ENCODE results near the gene HNRNPAB. TPM values are rescaled to one million over a fixed set of nuclear protein-coding genes. Genes with fewer than 3 reads are reported as not detected.

Gene HNRNPAB
- total RNA-seq, 1 donor from 2014 or later = 199 TPM

GRCh38 chr5:178248750-178249149 is 44.4 kb downstream of the HNRNPAB start:
- Mint-ChIP-seq H3K4me3 (ENCODE audit: unreplicated experiment) (no peak overlapping the region), H3K27me3 (ENCODE audit: low read depth, unreplicated experiment) (peaks cover 14% of the 10 kb centered on the region), H3K27ac (ENCODE audit: unreplicated experiment) (no peak overlapping the region), H3K36me3 (ENCODE audit: low read depth, unreplicated experiment) (no peaks in the 10 kb centered on the region), H3K4me1 (ENCODE audit: low read depth, unreplicated experiment) (peaks cover 2% of the 10 kb centered on the region), H3K9me3 (ENCODE audit: unreplicated experiment) (no peaks in the 10 kb centered on the region)
- Histone ChIP-seq H3K4me2 (ENCODE audit: low read length) (no peak overlapping the region), H3K27me3 (ENCODE audit: insufficient read depth, low read length) (no peaks in the 10 kb centered on the region), H3K27ac (ENCODE audit: low read depth, low read length) (no peak overlapping the region), H3K4me3 (ENCODE audit: insufficient read depth, low read depth, low read length) (no peak overlapping the region), H3K36me3 (ENCODE audit: insufficient read depth, low read length) (no peaks in the 10 kb centered on the region), H3K79me2 (ENCODE audit: insufficient read depth, low read length) (no peaks in the 10 kb centered on the region), H2AFZ (ENCODE audit: low read depth, low read length) (no peak overlapping the region), H3K4me1 (ENCODE audit: insufficient read depth, low read length) (no peaks in the 10 kb centered on the region), H3K9ac (ENCODE audit: low read length) (no peak overlapping the region), H3K9me3 (ENCODE audit: insufficient read depth, low read depth, low read length) (no peaks in the 10 kb centered on the region), H4K20me1 (ENCODE audit: insufficient read depth, low read length) (no peaks in the 10 kb centered on the region)
- no peak for TF ChIP-seq EZH2 (IDR thresholded peaks at IDR 0.05; ENCODE audit: insufficient read depth, low read length)
- TF ChIP-seq CTCF (IDR thresholded peaks at IDR 0.05; ENCODE audit: insufficient read depth, low read depth, low read length) = no peak
- FAIRE-seq (no peak), DNase-seq (ENCODE audit: low read depth) (no peak)

DNA sequence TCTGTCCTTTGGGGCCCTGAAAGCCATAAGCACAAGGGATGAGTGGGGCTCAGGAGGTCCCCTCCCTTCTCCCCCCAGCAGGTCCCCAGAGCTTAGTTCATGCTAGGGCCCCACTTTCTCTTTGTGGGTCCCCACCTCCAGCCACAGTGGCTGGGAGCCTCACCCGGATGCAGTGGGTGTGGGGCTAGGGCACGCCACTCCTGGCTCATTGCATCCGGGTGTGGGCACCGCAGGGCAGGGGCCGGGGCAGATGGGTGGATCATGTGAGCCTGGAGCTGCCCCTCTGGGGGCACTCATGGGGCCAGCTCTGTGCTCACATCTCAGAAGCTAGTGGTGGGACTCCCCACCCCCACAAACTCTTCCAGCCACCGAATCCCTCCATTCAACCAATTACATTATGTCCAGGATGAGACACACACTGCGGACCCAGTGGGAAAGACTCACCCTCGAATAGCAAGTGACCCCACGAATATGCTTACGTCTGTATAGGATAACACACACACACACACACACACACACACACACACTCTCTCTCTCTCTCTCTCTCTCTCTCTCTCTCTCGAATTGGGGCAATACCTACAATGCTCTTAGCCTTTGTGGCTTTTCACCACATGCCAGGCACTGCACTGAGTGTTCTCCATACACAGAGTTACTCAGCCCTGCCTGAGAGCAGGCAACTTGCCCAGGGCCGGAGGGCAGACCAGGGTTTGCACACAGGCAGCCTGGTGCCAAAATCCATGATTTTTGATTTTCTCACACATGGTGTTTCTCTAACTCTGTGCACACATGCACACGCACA is 45.1 kb downstream of the HNRNPAB start:
- Mint-ChIP-seq H3K27ac (ENCODE audit: unreplicated experiment) (no peak overlapping the region), H3K9me3 (ENCODE audit: unreplicated experiment) (no peaks in the 10 kb centered on the region), H3K4me3 (ENCODE audit: unreplicated experiment) (no peak overlapping the region), H3K4me1 (ENCODE audit: low read depth, unreplicated experiment) (peaks cover 2% of the 10 kb centered on the region), H3K27me3 (ENCODE audit: low read depth, unreplicated experiment) (peaks cover 15% of the 10 kb centered on the region), H3K36me3 (ENCODE audit: low read depth, unreplicated experiment) (no peaks in the 10 kb centered on the region)
- Histone ChIP-seq H3K36me3 (ENCODE audit: insufficient read depth, low read length) (no peaks in the 10 kb centered on the region), H3K27me3 (ENCODE audit: insufficient read depth, low read length) (no peaks in the 10 kb centered on the region), H2AFZ (ENCODE audit: low read depth, low read length) (no peak overlapping the region), H3K9me3 (ENCODE audit: insufficient read depth, low read depth, low read length) (no peaks in the 10 kb centered on the region), H3K4me2 (ENCODE audit: low read length) (no peak overlapping the region), H4K20me1 (ENCODE audit: insufficient read depth, low read length) (no peaks in the 10 kb centered on the region), H3K4me3 (ENCODE audit: insufficient read depth, low read depth, low read length) (no peak overlapping the region), H3K9ac (ENCODE audit: low read length) (no peak overlapping the region), H3K79me2 (ENCODE audit: insufficient read depth, low read length) (no peaks in the 10 kb centered on the region), H3K27ac (ENCODE audit: low read depth, low read length) (no peak overlapping the region), H3K4me1 (ENCODE audit: insufficient read depth, low read length) (no peaks in the 10 kb centered on the region)
- no peak for TF ChIP-seq CTCF (IDR thresholded peaks at IDR 0.05; ENCODE audit: insufficient read depth, low read depth, low read length)
- no peak for TF ChIP-seq EZH2 (IDR thresholded peaks at IDR 0.05; ENCODE audit: insufficient read depth, low read length)
- FAIRE-seq (no peak), DNase-seq (ENCODE audit: low read depth) (peak; percentile 29)

GRCh38 chr5:178250263-178250662 is 45.9 kb downstream of the HNRNPAB start:
- H2AFZ ChIP-seq (ENCODE audit: low read depth, low read length) = no peak overlapping the region
- H3K4me1 Mint-ChIP-seq (ENCODE audit: low read depth, unreplicated experiment) = peaks cover 2% of the 10 kb centered on the region
- no peak overlapping the region for H3K27ac Mint-ChIP-seq (ENCODE audit: unreplicated experiment)
- H3K27me3 ChIP-seq (ENCODE audit: insufficient read depth, low read length) = no peaks in the 10 kb centered on the region
- no peaks in the 10 kb centered on the region for H3K36me3 ChIP-seq (ENCODE audit: insufficient read depth, low read length)
- H3K9ac ChIP-seq (ENCODE audit: low read length) = no peak overlapping the region
- H3K27ac ChIP-seq (ENCODE audit: low read depth, low read length) = no peak overlapping the region
- H4K20me1 ChIP-seq (ENCODE audit: insufficient read depth, low read length) = no peaks in the 10 kb centered on the region
- H3K36me3 Mint-ChIP-seq (ENCODE audit: low read depth, unreplicated experiment) = no peaks in the 10 kb centered on the region
- peaks cover 16% of the 10 kb centered on the region for H3K27me3 Mint-ChIP-seq (ENCODE audit: low read depth, unreplicated experiment)
- TF ChIP-seq CTCF (IDR thresholded peaks at IDR 0.05; ENCODE audit: insufficient read depth, low read depth, low read length) (no peak), EZH2 (IDR thresholded peaks at IDR 0.05; ENCODE audit: insufficient read depth, low read length) (no peak)
- no peaks in the 10 kb centered on the region for H3K9me3 Mint-ChIP-seq (ENCODE audit: unreplicated experiment)
- FAIRE-seq = no peak
- no peak overlapping the region for H3K4me2 ChIP-seq (ENCODE audit: low read length)
- no peaks in the 10 kb centered on the region for H3K79me2 ChIP-seq (ENCODE audit: insufficient read depth, low read length)
- DNase-seq (ENCODE audit: low read depth) = no peak
- no peak overlapping the region for H3K4me3 Mint-ChIP-seq (ENCODE audit: unreplicated experiment)
- no peaks in the 10 kb centered on the region for H3K4me1 ChIP-seq (ENCODE audit: insufficient read depth, low read length)
- H3K9me3 ChIP-seq (ENCODE audit: insufficient read depth, low read depth, low read length) = no peaks in the 10 kb centered on the region
- no peak overlapping the region for H3K4me3 ChIP-seq (ENCODE audit: insufficient read depth, low read depth, low read length)
